HepG2 (cell line): Measurements from ENCODE around the gene NFIL3. TPM values are rescaled to one million over a fixed set of nuclear protein-coding genes. Genes with fewer than 3 reads are reported as not detected.

Experiments used
- EHMT2 ChIP-seq: fragments of 200-600 bp; sonication (generic); IDR thresholded peaks from 2 replicates; pipeline ENCODE4 v1.7.0; 2017; ENCODE audit warnings: antibody characterized with exemption, low read depth, low read length, borderline replicate concordance
- FOSL2 ChIP-seq: sonication (generic); formaldehyde crosslinking; IDR thresholded peaks from 2 replicates; pipeline ENCODE4 v1.4.0; 2020; ENCODE audit warnings: missing genetic modification reagents
- IRF2 ChIP-seq: IDR thresholded peaks from 2 replicates; pipeline ENCODE4 v1.6.1; 2018; ENCODE audit warnings: missing genetic modification reagents, missing compliant biosample characterization
- IRX3 ChIP-seq: sonication (generic); formaldehyde crosslinking; IDR thresholded peaks from 2 replicates; pipeline ENCODE4 v1.8.1; 2023; ENCODE audit warnings: mild to moderate bottlenecking, low read depth, missing genetic modification reagents, borderline replicate concordance
- NONO ChIP-seq, 2 experiments: fragments of 450-650 bp in 1 of 2; sonication (generic) in 1 of 2; formaldehyde crosslinking in 1 of 2; IDR thresholded peaks in 1 of 2; conservative IDR thresholded peaks in 1 of 2; 2 replicates each; pipeline versions ENCODE4 v1.6.1 to v1.8.0; 2017 to 2022; ENCODE audit warnings: mild to moderate bottlenecking in 1 of 2, missing genetic modification reagents in 1 of 2, moderate library complexity in 1 of 2
- NR2C2 ChIP-seq: sonication (generic); formaldehyde crosslinking; IDR thresholded peaks from 2 replicates; pipeline ENCODE4 v1.4.0; 2020; ENCODE audit warnings: missing genetic modification reagents, mild to moderate bottlenecking, moderate library complexity, borderline replicate concordance
- PRMT3 ChIP-seq: sonication (generic); formaldehyde crosslinking; IDR thresholded peaks from 2 replicates; pipeline ENCODE4 v1.8.1; 2022; ENCODE audit warnings: low read depth, mild to moderate bottlenecking, moderate library complexity, missing genetic modification reagents, borderline replicate concordance
- SALL2 ChIP-seq: sonication (generic); formaldehyde crosslinking; IDR thresholded peaks from 2 replicates; pipeline ENCODE4 v1.8.1; 2023; ENCODE audit warnings: mild to moderate bottlenecking, missing genetic modification reagents, inconsistent platforms
- SIN3B ChIP-seq: fragments of 150-350 bp; IDR thresholded peaks from 2 replicates; pipeline ENCODE4 v1.6.1; 2014; ENCODE audit warnings: low read length
- STAT6 ChIP-seq: sonication (generic); formaldehyde crosslinking; IDR thresholded peaks from 2 replicates; pipeline ENCODE4 v1.4.0; 2020; ENCODE audit warnings: missing genetic modification reagents, mild to moderate bottlenecking, borderline replicate concordance
- TOPORS ChIP-seq: sonication (generic); formaldehyde crosslinking; IDR thresholded peaks from 2 replicates; pipeline ENCODE4 v1.8.0; 2023; ENCODE audit warnings: mild to moderate bottlenecking, missing genetic modification reagents
- YY1 ChIP-seq: IDR thresholded peaks from 2 replicates; pipeline ENCODE4 v1.6.1; 2011; ENCODE audit warnings: low read length, low read depth, moderate library complexity, mild to moderate bottlenecking; ENCODE audit not compliant: insufficient read depth, insufficient replicate concordance
- ZKSCAN5 ChIP-seq: sonication (generic); formaldehyde crosslinking; IDR thresholded peaks from 2 replicates; pipeline ENCODE4 v1.5.1; 2020; ENCODE audit warnings: mild to moderate bottlenecking, missing genetic modification reagents
- ZNF333 ChIP-seq: sonication (generic); formaldehyde crosslinking; IDR thresholded peaks from 2 replicates; pipeline ENCODE4 v1.4.0; 2020; ENCODE audit warnings: mild to moderate bottlenecking, missing genetic modification reagents, borderline replicate concordance
- ZNF337 ChIP-seq: sonication (generic); formaldehyde crosslinking; IDR thresholded peaks from 2 replicates; pipeline ENCODE4 v1.5.1; 2020; ENCODE audit warnings: missing genetic modification reagents, low read depth, mild to moderate bottlenecking, borderline replicate concordance
- ZNF512 ChIP-seq: sonication (generic); formaldehyde crosslinking; IDR thresholded peaks from 2 replicates; pipeline ENCODE4 v1.4.0; 2020; ENCODE audit warnings: mild to moderate bottlenecking, missing genetic modification reagents
- ZNF512B ChIP-seq: sonication (generic); formaldehyde crosslinking; IDR thresholded peaks from 2 replicates; pipeline ENCODE4 v1.5.1; 2020; ENCODE audit warnings: missing genetic modification reagents, mild to moderate bottlenecking, borderline replicate concordance
- ZNF747 ChIP-seq: sonication (generic); formaldehyde crosslinking; IDR thresholded peaks from 2 replicates; pipeline ENCODE4 v1.8.1; 2023; ENCODE audit warnings: missing genetic modification reagents, mild to moderate bottlenecking, borderline replicate concordance
- ZNF878 ChIP-seq: sonication (generic); formaldehyde crosslinking; IDR thresholded peaks from 2 replicates; pipeline ENCODE4 v1.8.1; 2023; ENCODE audit warnings: mild to moderate bottlenecking, missing genetic modification reagents, moderate library complexity
- ZNF879 ChIP-seq: sonication (generic); formaldehyde crosslinking; IDR thresholded peaks from 2 replicates; pipeline ENCODE4 v1.8.1; 2023; ENCODE audit warnings: missing genetic modification reagents
- polyA plus RNA-seq, 8 experiments: library from polyadenylated mRNA; depleted of rRNA in 3 of 8; stranded (reverse) in 7 of 8; unstranded in 1 of 8; fragments of >200 nt; fragmentation: Illumina TruSeq in 4 of 8; extraction: Trizol in 4 of 8; gene quantifications; 2 replicates each; pipeline versions ENCODE4 v1.2.1 to v1.2.3, GENCODE V29; 2011 to 2016; ENCODE audit warnings: low read depth in 4 of 8, missing spikeins in 1 of 8, mixed read lengths in 1 of 8; ENCODE audit not compliant: insufficient read depth in 1 of 8
- total RNA-seq, 5 experiments: library from RNA; depleted of rRNA; stranded (reverse); fragments of >200 nt; fragmentation: Illumina TruSeq; extraction: Trizol; gene quantifications; 2 replicates each; pipeline ENCODE4 v1.2.3, GENCODE V29; 2016; ENCODE audit warnings: low read depth in 1 of 5

The NFIL3 gene
- total and polyA plus RNA-seq, 2 of the 13 experiments (the other 11 are each of a cell fraction or from before 2014, with no cell fraction given) = 46.6 to 54.2 TPM

- TF ChIP-seq ZNF512B (CRISPR knock-in tag) (no peak), NONO (IDR thresholded peaks at IDR 0.05) (no peak), NONO (CRISPR knock-in tag; conservative IDR thresholded peaks at IDR 0.05) (peak; percentile 70; the same call in 1 of the 2 replicates), EHMT2 (no peak), PRMT3 (no peak), TOPORS (CRISPR knock-in tag) (0 out of 2 replicates have a peak, but pooled peaks have one; percentile 53), IRF2 (CRISPR knock-in tag) (no peak), SALL2 (no peak), ZNF512 (no peak), YY1 (peak; percentile 95), ZNF878 (no peak), STAT6 (CRISPR knock-in tag) (no peak), ZNF747 (CRISPR knock-in tag) (no peak; the same call in 1 of the 2 replicates), ZNF333 (CRISPR knock-in tag) (peak; percentile 54; the same call in 1 of the 2 replicates), ZKSCAN5 (CRISPR knock-in tag) (peak; percentile 81), ZNF879 (CRISPR knock-in tag) (0 out of 2 replicates have a peak, but pooled peaks have one; percentile 83), NR2C2 (CRISPR knock-in tag) (peak; percentile 54; the same call in 1 of the 2 replicates), ZNF337 (CRISPR knock-in tag) (no peak), FOSL2 (CRISPR knock-in tag) (0 out of 2 replicates have a peak, but pooled peaks have one; percentile 17), IRX3 (CRISPR knock-in tag) (peak; percentile 92; the same call in 1 of the 2 replicates), SIN3B (no peak; the same call in 1 of the 2 replicates)
Observed at GRCh38 chr9:91361291-91362050, 62.2 kb downstream of the NFIL3 start, which contains the start of gene AUH (continued).
